ENCODE data around the gene MCEMP1.

MCEMP1 gene

DNA sequence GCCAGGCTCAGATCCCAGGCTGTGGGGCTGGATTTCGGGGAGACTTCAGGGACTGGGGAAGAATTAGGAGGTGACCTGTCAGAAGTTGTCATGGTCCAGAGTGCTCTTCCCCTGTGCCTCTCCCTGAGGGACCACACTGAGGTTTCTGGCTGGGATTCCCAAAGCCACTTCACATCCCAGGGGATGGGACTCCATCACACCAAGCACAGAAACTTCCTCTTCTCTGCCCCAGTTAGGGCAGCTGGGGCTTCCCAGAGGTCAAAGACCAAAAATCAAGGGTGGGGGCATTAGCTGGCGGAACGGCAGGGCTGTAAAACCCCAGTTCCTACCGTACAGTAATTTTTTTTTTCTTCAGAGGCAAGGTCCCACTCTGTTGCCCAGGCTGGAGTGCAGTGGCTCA lies 17.6 kb downstream of the MCEMP1 start:
- peak overlapping the region; percentile 67 for H3K27ac Mint-ChIP-seq
- peaks cover 2% of the 10 kb centered on the region for H3K9me3 Mint-ChIP-seq
- H3K4me3 Mint-ChIP-seq, result peak overlapping the region; percentile 65
- H3K27me3 Mint-ChIP-seq, result no peaks in the 10 kb centered on the region
- H3K36me3 Mint-ChIP-seq, result peaks cover 46% of the 10 kb centered on the region
- H3K4me1 Mint-ChIP-seq, result peaks cover 43% of the 10 kb centered on the region
- peak; percentile 83 for ATAC-seq

DNA sequence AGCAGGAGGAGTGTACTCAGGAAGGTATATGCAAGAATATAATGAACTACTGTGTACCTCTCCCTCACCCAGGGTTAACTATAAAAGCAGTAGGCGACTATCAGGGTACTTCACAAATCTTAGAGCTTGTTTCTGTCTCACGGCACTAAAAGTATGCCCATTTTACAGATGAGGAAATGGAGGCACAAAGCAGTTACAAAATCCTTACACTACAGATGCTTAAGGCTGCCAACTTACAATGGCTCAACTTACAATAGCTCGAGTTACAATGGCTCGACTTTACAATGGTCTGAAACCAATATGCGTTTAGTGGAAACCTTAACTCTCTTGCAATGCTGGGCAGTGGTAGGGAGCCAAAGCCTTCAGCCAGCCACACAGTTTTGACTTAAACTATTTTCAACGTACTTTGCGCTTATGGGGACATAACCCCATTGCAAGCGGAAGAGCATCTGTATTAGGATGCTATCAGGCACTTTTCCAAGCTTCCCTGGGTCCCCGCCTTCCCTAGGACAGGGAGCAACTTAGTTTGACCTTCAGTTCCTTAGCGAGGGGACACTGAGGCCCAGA lies 20.9 kb downstream of the MCEMP1 start:
- Mint-ChIP-seq H3K36me3 (peaks cover 65% of the 10 kb centered on the region), H3K27me3 (no peaks in the 10 kb centered on the region), H3K4me1 (peaks cover 72% of the 10 kb centered on the region), H3K27ac (peak overlapping the region; percentile 100), H3K9me3 (peaks cover 2% of the 10 kb centered on the region), H3K4me3 (peak overlapping the region; percentile 95)
- ATAC-seq, result no peak

DNA sequence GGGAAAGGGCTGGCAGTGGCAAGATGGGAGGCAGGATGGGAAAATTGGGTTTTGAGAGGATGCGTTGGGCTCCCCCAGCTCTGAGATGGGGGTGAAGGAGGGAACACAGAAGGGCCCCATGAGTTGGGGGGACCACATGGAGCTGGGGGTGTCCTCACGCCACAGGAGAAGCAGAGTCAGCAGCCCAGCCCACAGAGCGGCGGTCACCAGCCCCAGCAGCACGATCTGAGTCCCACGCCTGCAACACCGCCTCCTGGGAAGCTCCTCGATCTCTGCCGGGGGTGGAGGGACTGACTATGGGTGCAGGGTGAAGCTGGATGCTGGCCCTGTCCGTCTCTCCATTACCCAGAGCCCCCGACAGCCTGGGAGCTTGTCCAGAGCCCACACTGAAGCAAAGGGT lies 21.7 kb downstream of the MCEMP1 start:
- Mint-ChIP-seq H3K4me1 (peaks cover 80% of the 10 kb centered on the region), H3K27ac (peak overlapping the region; percentile 100), H3K27me3 (no peaks in the 10 kb centered on the region), H3K4me3 (peak overlapping the region; percentile 95), H3K9me3 (peaks cover 2% of the 10 kb centered on the region), H3K36me3 (peaks cover 65% of the 10 kb centered on the region)
- ATAC-seq, result no peak

DNA sequence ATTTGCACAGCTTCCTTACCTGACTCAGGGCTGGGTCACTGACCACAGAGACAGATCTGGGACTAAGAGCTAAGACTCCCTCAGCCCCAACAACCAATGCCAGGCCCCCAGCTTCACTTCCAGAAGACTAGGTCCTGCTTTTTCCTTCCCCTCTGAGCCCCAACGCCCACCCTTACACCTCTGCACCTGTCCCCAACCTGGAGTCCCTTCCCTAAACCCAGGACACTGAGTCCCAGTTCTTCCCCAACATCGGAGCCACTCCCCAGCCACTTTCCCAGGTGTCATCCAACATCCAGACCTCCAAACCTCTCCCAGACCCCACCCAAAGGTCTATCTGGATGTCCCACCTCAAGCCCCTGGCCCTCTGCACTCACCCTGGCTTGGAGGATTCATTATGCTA lies 22.1 kb downstream of the MCEMP1 start:
- H3K9me3 Mint-ChIP-seq, result peaks cover 2% of the 10 kb centered on the region
- ATAC-seq, result no peak
- H3K27ac Mint-ChIP-seq, result peak overlapping the region; percentile 100
- H3K4me1 Mint-ChIP-seq, result peaks cover 83% of the 10 kb centered on the region
- H3K27me3 Mint-ChIP-seq, result no peaks in the 10 kb centered on the region
- peak overlapping the region; percentile 95 for H3K4me3 Mint-ChIP-seq
- H3K36me3 Mint-ChIP-seq, result peaks cover 65% of the 10 kb centered on the region

DNA sequence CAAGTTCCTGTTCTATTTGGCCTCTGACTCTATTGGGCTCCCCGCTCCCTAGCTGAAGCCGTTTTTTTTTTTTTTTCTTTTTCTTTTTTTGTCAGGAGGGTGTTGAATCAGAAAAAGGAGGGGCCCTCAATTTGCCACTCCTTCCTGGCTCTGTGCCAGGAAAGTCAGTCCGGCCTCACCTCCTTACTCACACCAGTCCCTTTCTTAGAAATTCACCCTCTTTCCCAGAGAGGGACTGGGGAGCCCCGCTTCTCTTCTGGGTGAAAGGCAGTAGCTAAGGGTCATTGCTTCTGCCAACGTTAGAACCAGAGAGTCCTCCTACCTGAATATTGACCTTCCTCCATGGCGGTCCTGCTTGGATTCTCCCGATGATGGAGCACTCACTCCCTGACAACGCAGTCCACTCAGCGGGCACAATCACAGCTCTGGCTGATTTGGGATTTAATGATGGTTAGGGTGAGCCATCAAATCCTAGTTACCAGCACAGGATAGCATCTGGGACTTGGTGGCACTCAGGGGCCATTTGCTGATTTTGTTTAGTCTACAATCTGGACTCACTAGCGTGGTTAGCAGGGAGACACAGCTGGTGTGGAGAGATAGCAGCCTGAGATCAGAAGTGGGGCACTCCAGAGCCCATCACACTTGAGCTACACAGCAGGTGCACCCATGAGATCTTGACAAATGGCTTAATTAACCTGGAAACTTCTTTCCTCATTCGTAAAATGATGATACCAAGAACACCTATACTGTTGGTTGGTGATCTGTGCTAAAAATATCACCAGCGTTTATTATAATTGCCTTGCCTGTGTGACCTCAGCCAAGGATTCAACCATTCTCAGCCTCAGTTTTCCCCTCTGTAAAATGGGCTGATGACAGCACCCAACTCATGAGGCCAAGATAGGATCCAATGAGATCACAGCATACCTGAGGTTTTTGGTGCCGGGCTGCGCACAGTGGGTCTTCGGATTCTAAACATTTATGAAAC lies 22.8 kb downstream of the MCEMP1 start:
- H3K4me1 Mint-ChIP-seq, result peaks cover 83% of the 10 kb centered on the region
- H3K27ac Mint-ChIP-seq, result peak overlapping the region; percentile 100
- peak overlapping the region; percentile 95 for H3K4me3 Mint-ChIP-seq
- peaks cover 2% of the 10 kb centered on the region for H3K9me3 Mint-ChIP-seq
- ATAC-seq, result peak; percentile 35
- H3K27me3 Mint-ChIP-seq, result no peaks in the 10 kb centered on the region
- peaks cover 65% of the 10 kb centered on the region for H3K36me3 Mint-ChIP-seq

DNA sequence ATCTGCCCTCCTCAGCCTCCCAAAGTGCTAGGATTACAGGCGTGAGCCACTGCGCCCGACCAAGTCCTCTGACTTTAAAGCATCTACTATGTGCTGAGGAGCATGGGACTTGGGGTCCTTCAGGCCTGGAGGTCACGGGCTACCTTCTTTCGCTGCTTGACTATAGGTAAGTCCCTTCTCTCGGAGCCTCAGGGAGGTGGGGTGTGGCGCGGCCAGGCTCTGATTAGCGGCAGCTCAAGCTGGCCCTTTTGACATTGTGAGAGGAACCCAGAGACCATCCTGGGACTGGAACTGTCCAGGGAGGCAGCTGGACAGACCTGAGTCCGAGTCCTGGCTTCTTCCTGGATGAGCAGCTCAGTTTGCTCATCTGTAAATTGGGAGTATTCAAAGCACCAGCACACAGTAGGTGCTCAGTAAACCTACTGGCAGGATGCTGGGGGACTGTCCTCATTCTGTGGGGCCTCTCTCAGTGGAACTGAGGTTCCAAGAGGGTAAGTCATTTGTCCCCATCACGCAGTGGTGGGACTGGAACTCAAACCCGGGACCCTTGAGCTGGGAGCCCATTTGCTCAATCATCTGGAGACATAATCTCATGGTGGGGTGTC lies 24.3 kb downstream of the MCEMP1 start:
- Mint-ChIP-seq H3K36me3 (peaks cover 59% of the 10 kb centered on the region), H3K27ac (peak overlapping the region; percentile 100), H3K4me1 (peaks cover 89% of the 10 kb centered on the region), H3K4me3 (peak overlapping the region; percentile 95), H3K27me3 (no peaks in the 10 kb centered on the region), H3K9me3 (peaks cover 2% of the 10 kb centered on the region)
- ATAC-seq, result no peak

DNA sequence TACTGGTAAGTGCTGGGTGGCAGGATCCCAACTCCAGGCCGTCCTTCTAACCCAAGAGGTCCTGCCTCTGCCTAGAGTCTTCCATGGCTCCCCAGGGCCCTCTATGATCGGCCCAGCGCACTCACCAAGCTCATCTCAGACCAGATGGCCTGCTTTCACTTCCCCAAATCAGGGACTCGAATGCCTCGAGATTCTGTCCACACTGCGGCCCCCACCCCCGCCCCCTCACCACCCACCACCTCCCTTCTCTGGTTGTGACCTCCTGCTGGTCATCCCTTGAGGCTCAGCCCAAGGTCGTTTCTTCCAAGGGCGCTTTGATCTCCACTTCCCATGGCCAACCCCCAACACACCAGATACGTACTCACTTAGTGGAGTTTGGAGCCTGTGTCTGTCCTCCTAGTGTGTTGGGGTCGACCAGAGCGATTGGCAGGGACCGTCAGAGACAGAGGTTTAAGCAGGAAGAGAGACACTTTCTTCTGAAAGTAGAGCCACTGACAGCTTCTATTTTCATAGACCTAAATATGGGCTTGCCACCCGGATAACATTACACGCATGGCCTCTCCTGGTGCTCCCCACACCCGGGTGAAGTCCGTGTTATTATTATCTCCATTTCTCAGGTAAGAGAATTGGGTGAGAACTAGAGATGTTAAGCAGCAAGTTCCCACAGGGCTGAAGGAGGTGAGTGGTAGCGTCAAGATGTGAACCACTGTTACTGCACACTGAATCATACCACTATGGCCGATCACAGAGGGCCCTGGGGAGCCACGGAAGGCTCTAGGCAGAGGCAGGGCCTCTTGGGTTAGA lies 25.0 kb downstream of the MCEMP1 start, which contains the start of gene FCER2:
TSS of gene FCER2 (minus strand) at position 478 of the 804 bp plus-strand sequence. CDS start 2,371 bp downstream, outside the sequence.
- H3K27me3 Mint-ChIP-seq, result no peaks in the 10 kb centered on the region

DNA sequence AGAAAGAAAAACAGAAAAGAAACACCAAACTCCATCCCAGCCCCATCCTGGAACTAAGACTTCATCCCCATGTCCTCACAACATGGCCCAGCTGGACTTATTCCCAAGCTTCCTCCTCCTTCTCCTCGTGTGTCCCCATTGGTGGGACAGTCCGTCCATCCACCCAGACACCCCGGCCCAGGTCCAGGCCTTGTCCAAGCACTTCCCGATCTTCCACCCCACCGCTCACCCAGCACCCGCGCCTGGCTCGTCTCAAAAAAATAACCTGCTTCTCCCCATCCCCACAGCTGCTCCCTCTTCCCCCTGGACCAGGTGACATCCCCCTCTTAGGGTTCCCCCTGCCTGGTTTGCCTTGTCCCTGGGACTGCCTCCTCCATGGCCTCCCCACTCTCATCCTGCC lies 26.4 kb downstream of the MCEMP1 start:
- H3K4me1 Mint-ChIP-seq, result peaks cover 95% of the 10 kb centered on the region
- H3K9me3 Mint-ChIP-seq, result no peaks in the 10 kb centered on the region
- H3K36me3 Mint-ChIP-seq, result peaks cover 38% of the 10 kb centered on the region
- ATAC-seq, result no peak
- H3K27me3 Mint-ChIP-seq, result no peaks in the 10 kb centered on the region
- H3K27ac Mint-ChIP-seq, result peak overlapping the region; percentile 100
- peak overlapping the region; percentile 25 for H3K4me3 Mint-ChIP-seq

More for the DNA sequence above, 25.0 kb downstream of the MCEMP1 start, which contains the start of gene FCER2:
- peaks cover 90% of the 10 kb centered on the region for H3K4me1 Mint-ChIP-seq
- peak; percentile 83 for ATAC-seq
- no peaks in the 10 kb centered on the region for H3K9me3 Mint-ChIP-seq
- peaks cover 53% of the 10 kb centered on the region for H3K36me3 Mint-ChIP-seq
- peak within 1 kb of the TSS; percentile 95 for H3K4me3 Mint-ChIP-seq
- H3K27ac Mint-ChIP-seq, result peak within 1 kb of the TSS; percentile 100

DNA sequence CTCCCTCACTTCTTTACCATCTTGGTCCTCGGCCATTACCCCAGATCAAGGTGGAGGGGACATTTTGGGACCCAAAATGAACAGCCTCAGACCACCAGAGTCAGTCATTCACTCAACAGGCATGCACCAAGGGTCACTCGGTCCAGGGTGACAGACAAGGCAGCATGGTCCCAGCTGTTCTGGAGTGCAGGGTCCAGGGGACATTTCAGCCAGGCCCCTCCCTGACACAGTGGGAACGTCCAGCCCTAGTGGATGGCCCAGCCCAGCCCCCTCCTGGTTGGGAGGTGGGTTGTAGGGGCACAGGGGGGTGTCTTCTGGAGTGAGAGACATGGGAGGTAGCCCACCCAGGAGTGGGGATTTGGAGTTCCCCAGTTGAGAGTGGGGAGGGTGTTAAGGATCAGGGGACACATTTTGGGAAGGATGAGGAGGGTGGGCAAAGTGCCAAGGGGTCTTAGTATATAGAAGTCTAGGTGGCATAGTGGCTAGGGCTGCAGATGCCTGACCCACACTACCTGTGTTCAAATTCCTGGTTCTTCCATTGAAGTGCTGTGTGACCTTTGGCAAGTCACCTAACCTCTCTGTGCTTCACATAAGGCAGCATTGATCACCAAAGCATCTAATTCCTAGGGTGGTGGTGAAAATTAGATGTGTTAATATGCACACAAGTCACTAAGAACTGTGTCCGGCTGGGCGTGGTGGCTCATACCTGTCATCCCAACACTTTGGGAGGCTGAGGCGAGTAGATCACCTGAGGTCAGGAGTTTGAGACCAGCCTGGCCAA lies 27.6 kb downstream of the MCEMP1 start:
- peak overlapping the region; percentile 100 for H3K27ac Mint-ChIP-seq

DNA sequence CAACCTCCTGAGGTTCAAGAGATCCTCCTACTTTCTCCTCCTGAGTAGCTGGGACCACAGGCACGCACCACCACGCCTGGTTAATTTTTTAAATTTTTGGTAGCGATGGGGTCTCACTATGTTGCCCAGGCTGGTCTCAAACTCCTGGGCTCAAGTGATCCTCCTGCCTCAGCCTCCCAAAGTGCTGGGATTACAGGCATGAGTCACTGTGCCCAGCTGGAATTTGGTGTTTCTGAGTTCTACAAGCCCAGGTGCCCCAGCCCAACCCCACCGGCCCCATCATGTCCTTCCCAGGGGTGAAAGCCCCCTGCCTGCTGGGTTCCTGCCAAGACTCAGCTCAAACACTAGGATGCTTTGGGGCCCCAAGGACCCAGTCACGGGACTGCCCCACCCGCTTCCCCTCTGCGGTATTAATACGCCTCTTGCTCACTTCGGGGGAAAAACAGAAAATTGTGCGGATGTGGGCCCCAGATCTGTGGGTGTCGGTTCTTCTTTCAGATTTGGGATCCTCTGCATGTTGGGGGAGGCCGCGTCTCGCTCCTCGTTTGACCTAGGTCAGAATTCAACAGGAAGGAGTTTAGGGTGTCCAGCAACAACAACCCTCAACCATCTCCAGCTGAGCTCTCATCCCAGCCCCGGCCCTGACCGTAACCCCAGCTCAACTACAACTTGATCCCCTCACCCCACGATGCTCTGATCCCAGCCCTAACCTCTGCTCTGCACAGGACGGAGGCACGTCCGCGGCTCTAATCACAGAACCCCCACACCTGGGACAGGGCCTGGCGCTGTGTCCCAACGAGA lies 28.7 kb downstream of the MCEMP1 start:
- H3K36me3 Mint-ChIP-seq, result peaks cover 17% of the 10 kb centered on the region
- peak overlapping the region; percentile 24 for H3K4me3 Mint-ChIP-seq
- H3K9me3 Mint-ChIP-seq, result peaks cover 3% of the 10 kb centered on the region
- H3K27me3 Mint-ChIP-seq, result no peaks in the 10 kb centered on the region
- peak; percentile 80 for ATAC-seq
- peak overlapping the region; percentile 100 for H3K27ac Mint-ChIP-seq
- H3K4me1 Mint-ChIP-seq, result peaks cover 96% of the 10 kb centered on the region

More for the DNA sequence above, 27.6 kb downstream of the MCEMP1 start:
- peak overlapping the region; percentile 25 for H3K4me3 Mint-ChIP-seq
- H3K27me3 Mint-ChIP-seq, result no peaks in the 10 kb centered on the region
- peaks cover 95% of the 10 kb centered on the region for H3K4me1 Mint-ChIP-seq
- H3K36me3 Mint-ChIP-seq, result peaks cover 27% of the 10 kb centered on the region
- ATAC-seq, result no peak
- H3K9me3 Mint-ChIP-seq, result peaks cover 3% of the 10 kb centered on the region

DNA sequence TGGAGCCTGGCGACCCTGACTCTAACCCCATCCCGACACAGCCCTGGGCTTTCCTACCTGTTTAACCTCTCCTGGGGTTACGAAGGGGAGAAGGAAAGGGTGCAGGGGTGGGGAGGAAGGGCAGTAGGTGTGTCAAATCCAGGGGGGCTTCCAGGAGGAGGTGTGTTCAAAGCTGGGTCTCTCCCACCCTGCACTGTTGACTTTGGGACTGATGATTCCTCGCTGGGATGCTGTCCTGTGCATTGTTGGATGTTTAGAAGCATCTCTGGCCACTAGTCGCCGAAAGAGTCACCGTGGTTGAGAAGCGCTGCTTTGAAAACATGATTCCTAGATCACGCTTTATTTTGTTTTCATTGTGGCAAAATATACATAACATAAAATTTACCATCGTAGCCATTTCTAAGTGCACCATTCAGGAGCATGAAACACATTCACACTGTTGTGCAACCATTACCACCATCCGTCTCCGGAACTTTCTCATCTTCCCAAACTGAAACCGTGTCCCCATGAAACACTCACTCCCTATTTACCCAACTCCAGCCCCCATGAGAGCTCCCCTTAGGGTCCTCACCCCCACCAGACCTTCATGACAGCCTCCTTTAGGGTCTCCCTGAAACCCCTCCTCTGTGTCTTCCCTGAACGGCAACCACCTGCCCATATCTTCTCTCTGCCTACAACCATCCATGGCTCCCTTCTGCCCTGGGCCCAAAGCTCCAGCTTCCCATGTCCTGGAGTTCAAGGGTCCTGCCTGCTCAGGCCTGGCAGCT lies 29.5 kb downstream of the MCEMP1 start:
- H3K4me3 Mint-ChIP-seq, result peak overlapping the region; percentile 24
- peaks cover 12% of the 10 kb centered on the region for H3K36me3 Mint-ChIP-seq
- H3K27me3 Mint-ChIP-seq, result no peaks in the 10 kb centered on the region
- peaks cover 3% of the 10 kb centered on the region for H3K9me3 Mint-ChIP-seq
- peaks cover 96% of the 10 kb centered on the region for H3K4me1 Mint-ChIP-seq
- no peak for ATAC-seq
- peak overlapping the region; percentile 100 for H3K27ac Mint-ChIP-seq

DNA sequence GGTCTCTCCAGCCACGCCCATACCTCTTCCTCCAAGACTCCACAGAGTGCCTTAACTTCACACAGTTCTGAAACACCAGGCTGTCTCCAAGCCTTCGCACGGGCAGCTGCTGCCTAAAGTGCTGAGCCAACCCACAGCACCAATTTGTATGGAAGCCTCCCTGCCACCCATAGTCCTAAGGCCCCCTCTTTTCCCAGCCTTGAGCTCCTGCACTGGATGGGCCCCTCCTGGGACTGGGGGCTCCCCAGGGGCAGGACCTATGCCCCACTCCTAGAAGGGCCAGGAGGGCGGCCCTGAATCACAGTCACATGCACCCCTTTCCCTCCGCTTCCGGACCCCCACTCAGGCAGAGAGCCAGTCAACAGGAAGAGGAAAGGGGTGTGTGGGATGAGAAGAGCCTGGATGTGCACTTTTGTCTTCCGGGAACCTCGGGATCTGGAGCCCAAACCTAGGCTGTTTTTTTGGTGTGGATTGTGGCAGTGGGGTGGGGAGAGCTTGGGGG lies 30.1 kb downstream of the MCEMP1 start:
- no peaks in the 10 kb centered on the region for H3K27me3 Mint-ChIP-seq
- peak overlapping the region; percentile 100 for H3K27ac Mint-ChIP-seq
- peaks cover 3% of the 10 kb centered on the region for H3K9me3 Mint-ChIP-seq
- peak overlapping the region; percentile 13 for H3K4me3 Mint-ChIP-seq
- H3K4me1 Mint-ChIP-seq, result peaks cover 90% of the 10 kb centered on the region
- peaks cover 7% of the 10 kb centered on the region for H3K36me3 Mint-ChIP-seq
- ATAC-seq, result no peak

Measured in stimulated activated memory B cell treated with anti-CD40 and anti-IgM and Interleukin-4, amounts not matched to agents 10 μg/mL and 1 μg/mL and 100 μg/mL, for 72 hours (primary cell).